HCT116 (cell line): ENCODE results near the gene MGST2.

Source experiments
- CBX3 ChIP-seq: IDR thresholded peaks from 2 replicates; pipeline ENCODE4 v1.6.1; 2012; ENCODE audit warnings: low read depth
- POLR2AphosphoS5 ChIP-seq: IDR thresholded peaks from 2 replicates; pipeline ENCODE4 v1.6.1; 2011; ENCODE audit warnings: mild to moderate bottlenecking, low read depth, low read length, moderate library complexity
- TCF7L2 ChIP-seq: IDR thresholded peaks from 2 replicates; pipeline ENCODE4 v1.7.0; 2011; ENCODE audit warnings: borderline replicate concordance, inconsistent platforms; ENCODE audit not compliant: insufficient read depth, insufficient read length; ENCODE audit errors: extremely low read depth
- TF ChIP-seq, protein P1 (sequence below): IDR thresholded peaks from 2 replicates; pipeline ENCODE4 v1.6.1; 2012; ENCODE audit warnings: low read depth
- TF ChIP-seq, protein P2 (sequence below), 3 experiments: fragments of 200-600 bp in 1 of 3; sonication (generic) in 1 of 3; IDR thresholded peaks in 2 of 3; conservative IDR thresholded peaks in 1 of 3; 2 replicates each; pipeline ENCODE4 v1.5.1; 2012 to 2017; ENCODE audit warnings: low read depth in 2 of 3, low read length in 2 of 3, antibody characterized with exemption in 1 of 3, borderline replicate concordance in 1 of 3, control low read depth in 1 of 3, mild to moderate bottlenecking in 1 of 3, mixed read lengths in 1 of 3, mixed run types in 1 of 3, moderate library complexity in 1 of 3; ENCODE audit not compliant: insufficient read depth in 1 of 3
- TF ChIP-seq, protein P3 (sequence below): IDR thresholded peaks from 2 replicates; pipeline ENCODE4 v1.6.1; 2012

DNA sequence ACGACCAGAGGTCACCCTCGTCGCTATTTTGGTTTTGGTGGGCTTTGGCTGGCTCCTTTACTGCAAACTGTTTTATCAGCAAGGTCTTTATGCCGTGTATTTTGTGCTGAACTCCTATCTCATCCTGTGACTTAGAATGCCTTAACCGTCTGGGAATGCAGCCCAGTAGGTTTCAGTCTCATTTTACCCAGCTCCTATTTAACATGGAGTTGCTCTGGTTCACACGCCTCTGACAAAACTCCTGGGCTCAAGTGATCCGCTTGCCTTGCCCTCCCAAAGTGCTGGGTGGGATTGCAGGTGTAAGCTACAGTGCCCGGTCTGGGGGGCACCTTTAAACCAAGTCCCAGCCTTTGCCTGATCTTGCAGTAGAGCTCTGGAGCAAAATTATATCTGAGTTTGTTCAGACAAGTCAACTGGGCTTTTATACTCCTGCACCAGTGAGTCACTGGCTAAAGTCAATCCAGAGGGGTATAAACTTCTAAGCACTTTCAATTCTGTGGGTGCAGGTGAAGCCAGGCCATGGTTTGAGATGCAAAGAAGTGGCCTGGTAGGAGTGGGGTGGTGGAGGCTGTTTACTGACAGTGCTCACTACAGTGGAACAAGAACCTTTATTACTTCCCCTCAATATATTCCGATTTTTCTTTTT, 50.2 kb downstream of the MGST2 start:
- TF ChIP-seq, protein P1, sequence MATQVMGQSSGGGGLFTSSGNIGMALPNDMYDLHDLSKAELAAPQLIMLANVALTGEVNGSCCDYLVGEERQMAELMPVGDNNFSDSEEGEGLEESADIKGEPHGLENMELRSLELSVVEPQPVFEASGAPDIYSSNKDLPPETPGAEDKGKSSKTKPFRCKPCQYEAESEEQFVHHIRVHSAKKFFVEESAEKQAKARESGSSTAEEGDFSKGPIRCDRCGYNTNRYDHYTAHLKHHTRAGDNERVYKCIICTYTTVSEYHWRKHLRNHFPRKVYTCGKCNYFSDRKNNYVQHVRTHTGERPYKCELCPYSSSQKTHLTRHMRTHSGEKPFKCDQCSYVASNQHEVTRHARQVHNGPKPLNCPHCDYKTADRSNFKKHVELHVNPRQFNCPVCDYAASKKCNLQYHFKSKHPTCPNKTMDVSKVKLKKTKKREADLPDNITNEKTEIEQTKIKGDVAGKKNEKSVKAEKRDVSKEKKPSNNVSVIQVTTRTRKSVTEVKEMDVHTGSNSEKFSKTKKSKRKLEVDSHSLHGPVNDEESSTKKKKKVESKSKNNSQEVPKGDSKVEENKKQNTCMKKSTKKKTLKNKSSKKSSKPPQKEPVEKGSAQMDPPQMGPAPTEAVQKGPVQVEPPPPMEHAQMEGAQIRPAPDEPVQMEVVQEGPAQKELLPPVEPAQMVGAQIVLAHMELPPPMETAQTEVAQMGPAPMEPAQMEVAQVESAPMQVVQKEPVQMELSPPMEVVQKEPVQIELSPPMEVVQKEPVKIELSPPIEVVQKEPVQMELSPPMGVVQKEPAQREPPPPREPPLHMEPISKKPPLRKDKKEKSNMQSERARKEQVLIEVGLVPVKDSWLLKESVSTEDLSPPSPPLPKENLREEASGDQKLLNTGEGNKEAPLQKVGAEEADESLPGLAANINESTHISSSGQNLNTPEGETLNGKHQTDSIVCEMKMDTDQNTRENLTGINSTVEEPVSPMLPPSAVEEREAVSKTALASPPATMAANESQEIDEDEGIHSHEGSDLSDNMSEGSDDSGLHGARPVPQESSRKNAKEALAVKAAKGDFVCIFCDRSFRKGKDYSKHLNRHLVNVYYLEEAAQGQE = no peak
- TF ChIP-seq, protein P2, sequence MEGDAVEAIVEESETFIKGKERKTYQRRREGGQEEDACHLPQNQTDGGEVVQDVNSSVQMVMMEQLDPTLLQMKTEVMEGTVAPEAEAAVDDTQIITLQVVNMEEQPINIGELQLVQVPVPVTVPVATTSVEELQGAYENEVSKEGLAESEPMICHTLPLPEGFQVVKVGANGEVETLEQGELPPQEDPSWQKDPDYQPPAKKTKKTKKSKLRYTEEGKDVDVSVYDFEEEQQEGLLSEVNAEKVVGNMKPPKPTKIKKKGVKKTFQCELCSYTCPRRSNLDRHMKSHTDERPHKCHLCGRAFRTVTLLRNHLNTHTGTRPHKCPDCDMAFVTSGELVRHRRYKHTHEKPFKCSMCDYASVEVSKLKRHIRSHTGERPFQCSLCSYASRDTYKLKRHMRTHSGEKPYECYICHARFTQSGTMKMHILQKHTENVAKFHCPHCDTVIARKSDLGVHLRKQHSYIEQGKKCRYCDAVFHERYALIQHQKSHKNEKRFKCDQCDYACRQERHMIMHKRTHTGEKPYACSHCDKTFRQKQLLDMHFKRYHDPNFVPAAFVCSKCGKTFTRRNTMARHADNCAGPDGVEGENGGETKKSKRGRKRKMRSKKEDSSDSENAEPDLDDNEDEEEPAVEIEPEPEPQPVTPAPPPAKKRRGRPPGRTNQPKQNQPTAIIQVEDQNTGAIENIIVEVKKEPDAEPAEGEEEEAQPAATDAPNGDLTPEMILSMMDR (IDR thresholded peaks at IDR 0.05 in 2 of 3, conservative IDR thresholded peaks at IDR 0.05 in 1 of 3; ENCODE audit: borderline replicate concordance in 1 of 3, insufficient read depth in 1 of 3, low read depth in 2 of 3, low read length in 2 of 3) = no peak
- no peak for TF ChIP-seq CBX3
- TF ChIP-seq, protein P3, sequence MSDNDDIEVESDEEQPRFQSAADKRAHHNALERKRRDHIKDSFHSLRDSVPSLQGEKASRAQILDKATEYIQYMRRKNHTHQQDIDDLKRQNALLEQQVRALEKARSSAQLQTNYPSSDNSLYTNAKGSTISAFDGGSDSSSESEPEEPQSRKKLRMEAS = no peak
- no peak for TF ChIP-seq TCF7L2
- TF ChIP-seq POLR2AphosphoS5 = no peak
